ENCODE measurements around the gene TOB1. TPM values are rescaled to one million over a fixed set of nuclear protein-coding genes. Genes with fewer than 3 reads are reported as not detected.

TOB1 gene
- total RNA-seq, 1 donor from 2014 or later, result 4.6 TPM

GRCh38 chr17:50818921-50819657 lies 47.1 kb downstream of the TOB1 start:
- H3K4me3 ChIP-seq (ENCODE audit: low read depth, low read length), result no peak overlapping the region
- TF ChIP-seq, protein P1, sequence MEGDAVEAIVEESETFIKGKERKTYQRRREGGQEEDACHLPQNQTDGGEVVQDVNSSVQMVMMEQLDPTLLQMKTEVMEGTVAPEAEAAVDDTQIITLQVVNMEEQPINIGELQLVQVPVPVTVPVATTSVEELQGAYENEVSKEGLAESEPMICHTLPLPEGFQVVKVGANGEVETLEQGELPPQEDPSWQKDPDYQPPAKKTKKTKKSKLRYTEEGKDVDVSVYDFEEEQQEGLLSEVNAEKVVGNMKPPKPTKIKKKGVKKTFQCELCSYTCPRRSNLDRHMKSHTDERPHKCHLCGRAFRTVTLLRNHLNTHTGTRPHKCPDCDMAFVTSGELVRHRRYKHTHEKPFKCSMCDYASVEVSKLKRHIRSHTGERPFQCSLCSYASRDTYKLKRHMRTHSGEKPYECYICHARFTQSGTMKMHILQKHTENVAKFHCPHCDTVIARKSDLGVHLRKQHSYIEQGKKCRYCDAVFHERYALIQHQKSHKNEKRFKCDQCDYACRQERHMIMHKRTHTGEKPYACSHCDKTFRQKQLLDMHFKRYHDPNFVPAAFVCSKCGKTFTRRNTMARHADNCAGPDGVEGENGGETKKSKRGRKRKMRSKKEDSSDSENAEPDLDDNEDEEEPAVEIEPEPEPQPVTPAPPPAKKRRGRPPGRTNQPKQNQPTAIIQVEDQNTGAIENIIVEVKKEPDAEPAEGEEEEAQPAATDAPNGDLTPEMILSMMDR (conservative IDR thresholded peaks at IDR 0.05; ENCODE audit: low read depth, low read length), result no peak
- no peak for DNase-seq (ENCODE audit: low read depth)

DNA sequence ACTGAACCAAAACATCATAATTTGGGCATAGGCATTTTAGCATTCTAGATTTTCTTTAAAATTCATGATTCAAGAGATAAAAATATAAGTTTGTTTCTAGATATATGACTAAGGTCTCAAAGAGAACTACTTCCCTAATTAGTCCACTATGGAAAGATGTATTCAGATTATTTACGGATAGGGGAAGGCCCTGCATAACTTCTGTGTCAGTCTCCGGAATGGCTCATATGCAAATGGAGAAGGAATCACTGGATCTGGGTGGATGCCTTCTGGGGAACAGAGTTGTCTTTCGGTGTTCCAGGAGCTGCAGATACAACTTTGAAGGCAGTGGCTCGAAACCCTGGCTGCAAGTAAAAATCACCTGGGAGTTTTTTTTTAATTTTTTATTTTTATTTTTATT lies 47.9 kb downstream of the TOB1 start:
- no peak overlapping the region for H3K4me3 ChIP-seq (ENCODE audit: low read depth, low read length)
- TF ChIP-seq, protein P1 (conservative IDR thresholded peaks at IDR 0.05; ENCODE audit: low read depth, low read length), result no peak
- DNase-seq (ENCODE audit: low read depth), result no peak

DNA sequence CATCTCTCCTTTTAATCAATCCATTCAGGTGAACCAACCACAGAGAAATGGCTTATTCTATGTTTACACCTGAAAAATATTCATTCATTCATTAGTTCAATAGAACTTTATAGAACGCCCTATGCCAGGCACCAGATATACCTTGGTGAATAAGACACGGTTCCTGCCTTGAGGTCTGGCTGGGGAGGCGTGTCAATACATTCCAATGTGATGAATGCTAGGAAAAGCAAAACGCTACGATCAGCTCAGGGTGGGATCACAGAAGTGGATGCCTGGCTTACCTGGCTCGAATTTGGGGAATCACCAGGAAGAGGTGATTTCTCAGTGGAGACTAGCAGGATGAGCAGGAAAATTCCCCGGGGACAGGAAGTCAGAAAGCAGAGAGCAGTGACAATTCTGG lies 48.3 kb downstream of the TOB1 start:
- no peak for DNase-seq (ENCODE audit: low read depth)
- no peak overlapping the region for H3K4me3 ChIP-seq (ENCODE audit: low read depth, low read length)
- TF ChIP-seq, protein P1 (conservative IDR thresholded peaks at IDR 0.05; ENCODE audit: low read depth, low read length), result no peak

DNA sequence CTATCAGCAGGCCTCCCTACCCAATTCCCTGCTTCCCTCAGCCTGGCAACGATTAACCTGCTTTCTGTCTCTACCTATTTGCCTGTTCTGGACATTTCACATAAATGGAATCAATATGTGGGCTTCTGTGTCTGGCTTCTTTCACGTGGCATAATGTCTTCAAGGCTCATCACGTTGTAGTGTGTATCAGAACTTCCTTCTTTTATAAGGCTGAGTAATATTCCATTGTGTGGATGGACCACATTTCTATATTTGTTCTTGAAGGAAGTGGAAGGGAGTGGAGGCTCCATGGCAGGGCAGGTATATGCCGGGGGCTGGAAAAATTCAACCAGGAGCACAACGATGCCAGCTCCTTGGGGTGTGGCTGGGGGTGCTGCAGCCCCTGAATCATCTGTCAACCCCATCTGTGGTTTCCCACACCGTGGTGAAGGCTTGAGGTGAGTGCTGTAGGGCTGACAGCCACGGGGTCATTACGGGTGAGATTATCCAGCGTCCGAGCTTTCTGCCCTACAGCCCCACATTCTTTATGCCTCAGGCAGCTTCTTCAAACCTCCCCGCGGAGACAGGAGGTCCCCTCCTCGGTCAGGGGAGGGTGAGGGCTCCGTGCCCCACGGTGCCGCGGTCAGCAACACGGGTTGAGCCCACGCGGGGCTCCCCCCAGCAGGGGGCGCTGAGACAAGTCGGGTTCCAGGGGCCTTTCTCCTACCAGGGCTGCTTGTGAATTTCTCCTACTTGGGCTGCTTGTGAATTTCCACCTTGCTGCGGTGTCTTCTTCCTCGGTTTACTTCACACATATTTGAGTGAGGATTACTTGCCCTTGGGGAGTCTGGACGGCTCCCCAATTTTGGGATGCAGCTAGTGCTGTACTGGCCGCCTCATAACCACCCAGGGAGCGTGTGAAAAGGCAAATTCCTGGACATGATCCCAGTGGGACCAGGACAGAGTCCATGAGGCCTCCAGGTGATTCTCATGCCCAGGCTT lies 49.1 kb downstream of the TOB1 start:
- no peak overlapping the region for H3K4me3 ChIP-seq (ENCODE audit: low read depth, low read length)
- DNase-seq (ENCODE audit: low read depth), result no peak
- TF ChIP-seq, protein P1 (conservative IDR thresholded peaks at IDR 0.05; ENCODE audit: low read depth, low read length), result peak; percentile 83

- no peak overlapping the region for H3K4me3 ChIP-seq (ENCODE audit: low read depth, low read length)
- TF ChIP-seq, protein P1 (conservative IDR thresholded peaks at IDR 0.05; ENCODE audit: low read depth, low read length), result no peak
- no peak for DNase-seq (ENCODE audit: low read depth)
Observed at GRCh38 chr17:50816271-50816670, 49.9 kb downstream of the TOB1 start.

- H3K4me3 ChIP-seq (ENCODE audit: low read depth, low read length), result no peak overlapping the region
- DNase-seq (ENCODE audit: low read depth), result no peak
- TF ChIP-seq, protein P1 (conservative IDR thresholded peaks at IDR 0.05; ENCODE audit: low read depth, low read length), result no peak
Observed at GRCh38 chr17:50815400-50815799, 50.8 kb downstream of the TOB1 start.
